PC-3 (cell line): ENCODE measurements around the gene ADAM19. TPM values are rescaled to one million over a fixed set of nuclear protein-coding genes. Genes with fewer than 3 reads are reported as not detected.

Experiments
- ATAC-seq: fragments of 200-7000 bp; cut with Tn5 transposase; 2 replicates; pipeline ENCODE4 v1.9.1; 2020; ENCODE audit warnings: mild to moderate bottlenecking, moderate library complexity
- BruUV-seq: library from RNA; stranded (reverse); fragments of 400-500 nt; replicated peaks from 2 replicates; lab custom pipeline; 2021; lab: Mats Ljungman, UMichigan
- CTCF ChIA-PET: fragments of 300-600 bp; sonication (Branson Sonifier 250); formaldehyde crosslinking; loops from one replicate; lab custom pipeline; 2022; ENCODE audit warnings: antibody characterized with exemption; lab: Charles Lee
- POLR2A ChIA-PET: fragments of 300-600 bp; sonication (Branson Sonifier 250); formaldehyde crosslinking; loops from one replicate; lab custom pipeline; 2022; ENCODE audit warnings: antibody characterized with exemption; ENCODE audit not compliant: unreplicated experiment; lab: Charles Lee
- DNase-seq: peaks from one replicate; pipeline ENCODE4 v3.0.0-alpha.2; 2015
- H2AFZ ChIP-seq: fragments of 300-600 bp; sonication (generic); 2 replicates; pipeline ENCODE4 v1.6.0; 2016; ENCODE audit warnings: antibody characterized with exemption, low read length
- H3F3A ChIP-seq: fragments of 300-600 bp; sonication (generic); one replicate; pipeline ENCODE4 v1.6.0; 2017; ENCODE audit warnings: antibody characterized with exemption, low read length, control low read depth, mild to moderate bottlenecking; ENCODE audit not compliant: unreplicated experiment
- H3K27ac ChIP-seq: fragments of 300-600 bp; sonication (generic); 2 replicates; pipeline ENCODE4 v1.5.1; 2016; ENCODE audit warnings: mild to moderate bottlenecking, low read length
- H3K27me3 ChIP-seq: fragments of 300-600 bp; sonication (generic); 2 replicates; pipeline ENCODE4 v1.6.1; 2016; ENCODE audit warnings: low read length, mixed read lengths
- H3K36me3 ChIP-seq: fragments of 300-600 bp; sonication (generic); 2 replicates; pipeline ENCODE4 v1.6.1; 2016; ENCODE audit warnings: low read depth, mixed run types, low read length, mixed read lengths
- H3K4me1 ChIP-seq: fragments of 300-600 bp; sonication (generic); 2 replicates; pipeline ENCODE4 v1.5.1; 2016; ENCODE audit warnings: low read length; ENCODE audit not compliant: insufficient read depth
- H3K4me2 ChIP-seq: fragments of 300-600 bp; sonication (generic); 2 replicates; pipeline ENCODE4 v1.6.0; 2016; ENCODE audit warnings: low read length
- H3K4me3 ChIP-seq: fragments of 300-600 bp; sonication (generic); 2 replicates; pipeline ENCODE4 v1.5.1; 2016; ENCODE audit warnings: mild to moderate bottlenecking, low read length, mixed read lengths
- H3K79me2 ChIP-seq: fragments of 300-600 bp; sonication (generic); 2 replicates; pipeline ENCODE4 v1.6.1; 2017; ENCODE audit warnings: low read length, mixed read lengths
- H3K9ac ChIP-seq: fragments of 300-600 bp; sonication (generic); 2 replicates; pipeline ENCODE4 v1.6.0; 2016; ENCODE audit warnings: mild to moderate bottlenecking, low read length
- H3K9me2 ChIP-seq: fragments of 300-600 bp; sonication (generic); replicated peaks from 2 replicates; pipeline ENCODE4 v1.6.1; 2016; ENCODE audit warnings: mixed run types, low read length, mixed read lengths
- H3K9me3 ChIP-seq: fragments of 300-600 bp; sonication (generic); 2 replicates; pipeline ENCODE4 v1.6.1; 2016; ENCODE audit warnings: low read length, mixed read lengths
- H4K20me1 ChIP-seq: fragments of 300-600 bp; sonication (generic); 2 replicates; pipeline ENCODE4 v1.6.1; 2016; ENCODE audit warnings: low read length, mixed read lengths
- EZH2 ChIP-seq: fragments of 300-600 bp; sonication (generic); IDR thresholded peaks from one replicate; pipeline ENCODE4 v1.6.1; 2017; ENCODE audit warnings: antibody characterized with exemption, mild to moderate bottlenecking, low read length; ENCODE audit not compliant: unreplicated experiment
- EZH2phosphoT487 ChIP-seq: fragments of 300-600 bp; sonication (generic); IDR thresholded peaks from 2 replicates; pipeline ENCODE4 v1.6.1; 2018; ENCODE audit warnings: mild to moderate bottlenecking, antibody characterized with exemption, low read length, borderline replicate concordance
- intact Hi-C: fragments of 100-400 bp; cut with micrococcal nuclease; formaldehyde crosslinking; loops from 2 replicates; pipeline ENCODE4 v1.9.0; 2023
- total RNA-seq: library from RNA; depleted of rRNA; stranded (reverse); fragments of >200 nt; gene quantifications from 2 replicates; pipeline ENCODE4 v1.2.3, GENCODE V29; 2014
- TF ChIP-seq, protein P1 (sequence below): fragments of 300-600 bp; sonication (generic); conservative IDR thresholded peaks from 2 replicates; pipeline ENCODE4 v1.5.1; 2017; ENCODE audit warnings: antibody characterized with exemption, low read depth, mild to moderate bottlenecking, low read length

ADAM19 gene
- total RNA-seq, 1 experiment from 2014 or later, result 115 TPM

- peaks cover 32% of the 10 kb centered on the region for H3K4me1 ChIP-seq
- no peak overlapping the region for H3K27ac ChIP-seq
- H2AFZ ChIP-seq, result no peak overlapping the region
- H3K27me3 ChIP-seq, result no peaks in the 10 kb centered on the region
- POLR2A ChIA-PET, result no interaction called here
- ATAC-seq (no peak), DNase-seq (no peak)
- TF ChIP-seq, protein P1, sequence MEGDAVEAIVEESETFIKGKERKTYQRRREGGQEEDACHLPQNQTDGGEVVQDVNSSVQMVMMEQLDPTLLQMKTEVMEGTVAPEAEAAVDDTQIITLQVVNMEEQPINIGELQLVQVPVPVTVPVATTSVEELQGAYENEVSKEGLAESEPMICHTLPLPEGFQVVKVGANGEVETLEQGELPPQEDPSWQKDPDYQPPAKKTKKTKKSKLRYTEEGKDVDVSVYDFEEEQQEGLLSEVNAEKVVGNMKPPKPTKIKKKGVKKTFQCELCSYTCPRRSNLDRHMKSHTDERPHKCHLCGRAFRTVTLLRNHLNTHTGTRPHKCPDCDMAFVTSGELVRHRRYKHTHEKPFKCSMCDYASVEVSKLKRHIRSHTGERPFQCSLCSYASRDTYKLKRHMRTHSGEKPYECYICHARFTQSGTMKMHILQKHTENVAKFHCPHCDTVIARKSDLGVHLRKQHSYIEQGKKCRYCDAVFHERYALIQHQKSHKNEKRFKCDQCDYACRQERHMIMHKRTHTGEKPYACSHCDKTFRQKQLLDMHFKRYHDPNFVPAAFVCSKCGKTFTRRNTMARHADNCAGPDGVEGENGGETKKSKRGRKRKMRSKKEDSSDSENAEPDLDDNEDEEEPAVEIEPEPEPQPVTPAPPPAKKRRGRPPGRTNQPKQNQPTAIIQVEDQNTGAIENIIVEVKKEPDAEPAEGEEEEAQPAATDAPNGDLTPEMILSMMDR, result no peak
- TF ChIP-seq EZH2phosphoT487 (no peak), EZH2 (no peak)
- no peaks in the 10 kb centered on the region for H3K36me3 ChIP-seq
- H3K9me2 ChIP-seq, result no peaks in the 10 kb centered on the region
- no peaks in the 10 kb centered on the region for H3K79me2 ChIP-seq
- no TSS peak for BruUV-seq
- H4K20me1 ChIP-seq, result no peaks in the 10 kb centered on the region
- no peaks in the 10 kb centered on the region for H3K9me3 ChIP-seq
- no peak overlapping the region for H3K9ac ChIP-seq
- peaks cover 11% of the 10 kb centered on the region for H3F3A ChIP-seq
- CTCF ChIA-PET, result no interaction called here
- H3K4me3 ChIP-seq, result no peak overlapping the region
- intact Hi-C loops, result no loop called here
- no peak overlapping the region for H3K4me2 ChIP-seq
Observed at GRCh38 chr5:157611571-157612476, 36.2 kb upstream of the ADAM19 start.

- Histone ChIP-seq H3K27me3 (no peaks in the 10 kb centered on the region), H3K4me2 (no peak overlapping the region), H3K9ac (no peak overlapping the region), H3F3A (peaks cover 19% of the 10 kb centered on the region), H3K79me2 (no peaks in the 10 kb centered on the region), H3K4me3 (no peak overlapping the region), H3K36me3 (no peaks in the 10 kb centered on the region), H3K4me1 (peaks cover 40% of the 10 kb centered on the region), H3K9me3 (no peaks in the 10 kb centered on the region), H3K27ac (no peak overlapping the region), H3K9me2 (no peaks in the 10 kb centered on the region), H2AFZ (no peak overlapping the region), H4K20me1 (no peaks in the 10 kb centered on the region)
- TF ChIP-seq EZH2 (no peak), EZH2phosphoT487 (no peak)
- TF ChIP-seq, protein P1, result no peak
- intact Hi-C loops, result no loop called here
- POLR2A ChIA-PET, result interaction anchor here (0.7 kb wide), 1 partner anchor 16 kb away, joined by 3 read pairs; no protein-coding TSS in a partner anchor
- no peak for ATAC-seq
- BruUV-seq, result no TSS peak
- CTCF ChIA-PET, result interaction anchor here (0.5 kb wide), 1 partner anchor 132 kb away, joined by 3 read pairs; no protein-coding TSS in a partner anchor
- DNase-seq, result no peak
Observed at GRCh38 chr5:157610990-157611389, 35.4 kb upstream of the ADAM19 start.
